GM12865 (cell line): ENCODE results near the gene PSMC3.

ENCODE experiments used
- DNase-seq: peaks from one replicate; pipeline ENCODE4 v3.0.0; 2010; ENCODE audit warnings: low read depth
- H3K4me3 ChIP-seq: 2 replicates; pipeline ENCODE4 v1.5.1; 2011; ENCODE audit warnings: mild to moderate bottlenecking, low read depth, low read length, control low read depth
- TF ChIP-seq, protein P1 (sequence below): IDR thresholded peaks from 2 replicates; pipeline ENCODE4 v1.5.1; 2011; ENCODE audit warnings: low read length, control low read depth, low read depth, inconsistent platforms; ENCODE audit not compliant: insufficient read depth; ENCODE audit errors: missing control alignments

Gene PSMC3

GRCh38 chr11:47376107-47376524 lies 50.1 kb downstream of the PSMC3 start:
- no peak for DNase-seq
- TF ChIP-seq, protein P1, sequence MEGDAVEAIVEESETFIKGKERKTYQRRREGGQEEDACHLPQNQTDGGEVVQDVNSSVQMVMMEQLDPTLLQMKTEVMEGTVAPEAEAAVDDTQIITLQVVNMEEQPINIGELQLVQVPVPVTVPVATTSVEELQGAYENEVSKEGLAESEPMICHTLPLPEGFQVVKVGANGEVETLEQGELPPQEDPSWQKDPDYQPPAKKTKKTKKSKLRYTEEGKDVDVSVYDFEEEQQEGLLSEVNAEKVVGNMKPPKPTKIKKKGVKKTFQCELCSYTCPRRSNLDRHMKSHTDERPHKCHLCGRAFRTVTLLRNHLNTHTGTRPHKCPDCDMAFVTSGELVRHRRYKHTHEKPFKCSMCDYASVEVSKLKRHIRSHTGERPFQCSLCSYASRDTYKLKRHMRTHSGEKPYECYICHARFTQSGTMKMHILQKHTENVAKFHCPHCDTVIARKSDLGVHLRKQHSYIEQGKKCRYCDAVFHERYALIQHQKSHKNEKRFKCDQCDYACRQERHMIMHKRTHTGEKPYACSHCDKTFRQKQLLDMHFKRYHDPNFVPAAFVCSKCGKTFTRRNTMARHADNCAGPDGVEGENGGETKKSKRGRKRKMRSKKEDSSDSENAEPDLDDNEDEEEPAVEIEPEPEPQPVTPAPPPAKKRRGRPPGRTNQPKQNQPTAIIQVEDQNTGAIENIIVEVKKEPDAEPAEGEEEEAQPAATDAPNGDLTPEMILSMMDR, result no peak
- H3K4me3 ChIP-seq, result peak overlapping the region; percentile 91

GRCh38 chr11:47375546-47376085 lies 50.6 kb downstream of the PSMC3 start:
- TF ChIP-seq, protein P1, result no peak
- no peak overlapping the region for H3K4me3 ChIP-seq
- no peak for DNase-seq

DNA sequence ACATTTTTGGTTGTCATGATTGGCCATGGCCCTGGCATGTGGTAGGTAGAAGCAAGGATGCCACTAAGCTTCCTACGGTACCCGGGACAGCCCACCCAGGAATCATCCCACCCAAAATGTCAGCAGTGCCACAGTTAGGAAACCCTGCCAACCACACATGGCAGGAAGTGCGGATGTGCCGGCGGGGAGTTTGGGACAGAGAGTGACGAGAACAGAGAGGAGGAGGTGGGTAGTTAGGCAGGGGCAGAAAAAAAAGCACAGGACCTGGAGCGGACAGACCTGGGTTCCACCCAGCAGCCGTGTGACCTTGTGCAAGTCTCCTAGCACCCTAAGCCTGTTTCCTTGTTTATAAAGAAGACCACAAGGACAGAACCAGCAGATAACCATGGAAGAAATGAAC lies 51.2 kb downstream of the PSMC3 start:
- TF ChIP-seq, protein P1, result no peak
- H3K4me3 ChIP-seq, result no peak overlapping the region
- DNase-seq, result no peak

DNA sequence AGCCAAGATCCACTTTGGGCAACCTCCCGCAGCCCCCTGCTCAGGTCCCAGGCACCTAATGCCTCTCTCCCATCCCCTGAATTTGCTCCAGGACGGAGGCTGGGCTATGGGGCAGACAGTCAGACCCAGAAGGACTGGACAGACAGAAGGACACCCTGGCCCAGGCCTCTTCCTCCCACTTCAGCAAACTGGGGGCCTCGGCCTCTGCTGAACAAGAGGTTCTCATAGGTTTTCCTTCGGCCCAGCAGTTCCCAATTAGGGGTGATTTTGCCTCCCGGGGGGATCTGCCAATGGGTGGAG lies 51.6 kb downstream of the PSMC3 start:
- no peak for DNase-seq
- H3K4me3 ChIP-seq, result no peak overlapping the region
- TF ChIP-seq, protein P1, result no peak

DNA sequence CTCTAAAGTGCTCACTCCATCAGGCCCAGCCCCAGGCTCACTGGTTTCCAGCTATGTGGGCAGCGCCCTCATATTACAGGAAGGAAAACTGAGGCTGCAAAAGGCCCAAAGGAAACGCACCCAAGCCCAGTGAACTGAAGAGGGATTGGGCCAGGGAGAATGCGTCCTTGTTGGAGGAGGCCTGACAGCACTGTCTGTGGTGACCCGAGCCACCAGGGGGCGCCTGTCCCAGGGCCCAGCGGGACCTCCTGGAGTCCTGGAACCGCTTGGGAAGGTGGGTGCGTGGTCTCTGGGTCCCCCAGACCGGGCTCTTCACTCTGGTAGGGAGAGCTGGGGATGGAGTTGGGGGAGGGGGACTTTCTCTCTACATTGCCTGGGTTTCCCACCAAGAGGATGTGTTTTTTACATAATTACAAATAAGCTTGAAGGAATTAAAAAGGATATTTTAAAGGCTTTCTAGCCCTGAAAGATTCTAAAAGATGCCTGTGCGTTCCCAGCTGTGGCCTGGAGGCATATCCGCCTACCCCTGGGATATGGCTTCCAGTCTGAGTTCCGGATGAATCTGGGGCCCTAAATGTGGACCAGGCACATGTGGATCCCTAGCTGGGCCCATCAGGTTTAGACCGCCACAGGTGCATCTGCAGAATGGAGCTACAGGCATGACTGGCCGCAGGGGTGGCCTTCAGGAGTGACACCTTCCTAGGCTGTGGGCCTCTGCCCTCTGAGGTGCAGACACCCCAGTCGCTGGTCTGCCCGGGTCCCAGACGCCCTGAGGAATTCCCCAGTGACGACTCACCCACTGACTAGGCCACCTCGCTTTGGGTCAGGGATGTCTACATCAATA lies 52.1 kb downstream of the PSMC3 start:
- TF ChIP-seq, protein P1, result peak; percentile 98
- H3K4me3 ChIP-seq, result no peak overlapping the region
- peak; percentile 81 for DNase-seq

DNA sequence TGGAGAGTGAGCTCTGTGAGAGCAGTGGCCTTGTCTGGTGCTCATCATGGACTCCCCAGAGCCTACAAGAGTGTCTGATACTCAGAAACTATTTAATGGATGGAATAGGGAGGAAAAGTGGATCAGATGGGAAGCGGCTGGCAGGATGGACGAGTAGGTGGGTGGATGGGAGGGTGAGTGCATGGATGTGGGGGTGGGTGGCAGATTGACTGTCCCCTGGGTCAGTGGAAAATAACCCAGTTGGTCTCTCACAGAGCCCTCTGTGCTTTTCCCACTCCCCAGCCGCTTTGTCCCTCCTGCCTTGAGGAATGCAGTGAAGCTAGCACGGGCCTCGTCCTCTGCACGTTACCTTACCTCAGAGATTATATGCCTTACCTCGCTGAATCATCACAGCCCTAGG lies 53.8 kb downstream of the PSMC3 start:
- no peak for DNase-seq
- TF ChIP-seq, protein P1, result no peak
- no peak overlapping the region for H3K4me3 ChIP-seq
